GM19023 (cell line): ENCODE results near the gene HEMGN.
A peak's percentile ranks its signal among the peaks of the same experiment; 100 is the strongest.

Experiments used
- ATAC-seq: cut with Tn5 transposase; IDR thresholded peaks from one replicate; pipeline ENCODE4 v1.9.1; 2021; ENCODE audit warnings: mild to moderate bottlenecking, moderate library complexity; ENCODE audit not compliant: unreplicated experiment

HEMGN gene

DNA sequence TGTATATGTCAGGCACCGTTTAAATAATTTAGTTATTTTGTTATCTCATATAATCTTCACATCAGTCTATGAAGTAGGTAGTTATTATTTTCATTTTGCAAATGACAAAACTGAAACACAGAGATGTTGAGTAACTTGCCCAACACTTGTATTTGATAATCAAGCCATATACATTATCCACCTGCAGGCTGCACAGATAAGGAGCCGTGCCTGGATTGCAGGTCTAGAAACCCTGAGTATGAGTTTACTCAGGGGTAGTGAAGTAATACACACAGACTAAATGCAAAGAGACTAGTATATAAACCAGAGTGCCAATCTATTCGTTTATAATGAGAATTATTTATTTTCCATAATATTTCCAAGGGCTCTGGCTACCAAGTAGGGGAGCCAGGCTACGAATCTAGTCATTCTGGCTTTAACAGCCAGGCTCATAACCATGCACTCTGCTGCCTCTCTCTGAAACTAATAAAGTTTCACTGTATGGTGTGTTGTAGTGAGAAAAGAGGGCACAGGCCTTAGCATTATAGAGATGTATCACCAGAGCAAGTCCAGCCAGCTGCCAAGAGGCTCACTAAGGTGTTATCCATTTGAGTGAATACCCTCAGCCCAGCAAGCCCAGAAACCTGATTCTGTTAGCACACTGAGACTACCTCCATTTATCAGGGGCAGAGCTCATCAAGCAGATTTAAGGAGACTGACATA is 4.5 kb downstream of the HEMGN start:
- ATAC-seq: no peak

DNA sequence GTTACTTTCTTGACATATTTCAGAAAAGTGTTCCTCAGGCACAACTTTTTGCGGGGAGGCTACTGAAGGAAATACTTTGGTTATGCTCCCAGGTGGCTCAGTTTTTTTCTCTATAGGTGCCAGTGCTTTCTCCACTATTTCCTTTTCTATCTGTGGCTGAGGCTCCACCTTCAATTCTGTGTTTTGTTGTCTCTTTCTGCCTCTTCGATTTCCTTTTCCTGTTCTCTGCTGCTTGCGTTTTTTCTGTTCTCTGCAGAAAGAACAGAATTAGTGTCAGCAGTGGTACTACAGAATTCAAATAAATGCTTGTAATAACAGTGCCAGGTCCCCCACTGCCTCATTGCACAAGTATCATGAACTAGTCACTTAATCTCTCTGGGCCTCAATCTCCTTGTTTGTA is 7.0 kb downstream of the HEMGN start:
- no peak for ATAC-seq

DNA sequence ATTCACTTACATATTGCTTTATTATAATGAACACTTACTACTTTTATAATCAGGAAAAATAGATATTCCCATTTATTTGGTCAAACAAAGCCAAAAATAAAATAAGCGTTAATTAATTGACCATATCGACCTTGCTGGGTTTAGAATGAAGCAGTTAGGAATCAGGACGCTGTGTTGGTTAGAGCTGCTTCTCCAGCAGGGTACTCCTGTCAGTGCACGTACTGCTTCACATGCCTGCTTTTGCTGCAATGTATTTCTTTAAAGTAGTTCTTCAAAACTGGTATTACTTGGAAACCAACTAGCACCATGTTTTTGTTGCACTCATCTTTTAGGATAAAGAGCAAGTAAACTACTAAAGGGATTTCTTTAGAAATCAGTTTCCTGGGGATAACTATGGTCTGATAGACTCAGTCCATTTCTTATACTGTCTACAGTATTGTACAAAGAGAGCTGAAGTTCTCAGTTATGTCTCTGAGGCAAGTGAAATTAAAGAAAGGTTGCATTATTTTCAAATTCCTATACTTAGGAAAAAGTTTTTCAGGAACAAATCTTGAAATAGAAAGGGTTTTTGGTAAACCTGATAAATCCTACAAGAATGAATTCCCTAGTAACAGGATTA is 8.9 kb downstream of the HEMGN start:
- no peak for ATAC-seq

DNA sequence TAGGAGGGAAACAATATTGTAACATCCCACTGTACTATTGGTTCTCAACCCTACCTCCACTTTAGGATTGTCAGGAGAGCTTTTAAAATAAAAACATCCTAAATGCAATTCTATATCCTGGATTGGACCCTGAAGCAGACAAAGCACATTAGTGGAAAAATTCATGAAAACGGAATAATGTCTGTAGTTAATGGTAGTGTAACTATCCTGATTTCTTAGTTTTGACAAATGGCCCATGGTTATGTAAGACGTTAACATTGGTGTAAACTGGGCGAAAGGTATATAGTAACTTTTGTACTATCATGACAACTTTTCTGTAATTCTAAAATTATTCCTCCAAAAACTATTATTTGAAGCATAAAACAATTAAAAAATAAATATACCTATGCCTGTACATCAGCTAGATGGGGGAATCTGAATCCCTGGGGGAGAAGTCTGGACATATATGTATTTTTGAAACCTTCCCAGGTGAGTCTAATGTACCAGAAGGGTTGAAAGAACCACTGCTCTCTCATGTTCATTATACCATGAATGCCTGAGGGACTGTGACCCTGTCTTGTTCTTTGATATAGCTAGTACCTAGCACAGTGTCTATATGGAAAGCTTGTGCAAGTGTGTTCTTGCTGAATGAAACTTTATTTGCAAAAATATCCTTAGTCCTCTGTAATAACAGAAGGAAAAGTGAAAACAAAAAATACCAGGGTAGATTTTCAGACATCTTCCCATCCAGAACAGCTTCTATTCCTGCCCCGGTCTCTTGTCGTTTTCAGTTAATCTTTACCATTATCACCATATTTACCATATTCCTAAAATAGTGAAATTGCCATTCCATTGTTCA is 12.3 kb downstream of the HEMGN start:
- no peak for ATAC-seq

DNA sequence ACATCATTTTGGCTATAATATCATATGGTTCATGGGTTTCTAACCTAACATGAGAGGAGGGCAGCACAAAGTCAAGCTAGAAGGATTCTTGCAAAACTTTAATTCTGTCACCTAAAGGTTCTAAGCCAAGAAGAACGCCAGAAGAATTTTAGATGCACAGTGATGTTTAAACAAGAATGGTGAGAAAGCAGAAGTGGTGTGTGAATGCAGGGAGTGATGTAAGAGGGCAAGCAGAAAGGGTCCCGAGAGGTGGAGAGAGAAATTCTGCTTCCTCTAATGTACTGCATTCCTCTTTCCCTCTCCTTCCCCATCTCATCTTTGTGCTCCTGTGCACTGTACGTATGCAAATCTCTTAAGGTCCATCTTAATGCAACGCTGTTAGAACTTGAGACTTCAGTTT is 13.6 kb downstream of the HEMGN start:
- ATAC-seq: no peak

DNA sequence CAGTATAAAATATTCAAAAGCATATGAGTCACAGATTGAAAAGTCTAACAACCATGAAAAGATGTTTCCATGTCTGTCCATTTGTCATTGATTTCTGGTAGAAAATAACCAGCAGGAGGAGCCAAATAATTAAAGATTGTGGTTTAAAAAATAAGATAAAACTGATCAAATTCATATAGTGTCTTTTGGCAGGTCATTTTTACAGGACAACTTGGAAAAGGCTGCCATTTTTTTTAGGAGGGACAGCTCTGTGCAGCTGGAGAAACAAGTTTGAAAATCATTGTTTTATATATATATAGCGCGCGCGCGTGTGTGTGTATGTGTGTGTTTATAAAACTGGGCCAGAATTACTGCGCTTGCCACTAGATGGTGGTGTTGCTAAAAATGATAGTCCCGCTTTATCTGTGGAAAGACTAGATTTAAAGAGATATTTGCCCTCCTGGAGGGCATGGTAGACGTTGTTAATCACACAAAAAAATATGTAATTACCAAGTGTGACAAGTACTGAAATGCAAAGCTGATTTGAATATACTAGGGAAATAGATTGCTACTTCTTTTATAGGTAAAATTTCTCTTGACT is 14.4 kb downstream of the HEMGN start:
- no peak for ATAC-seq

DNA sequence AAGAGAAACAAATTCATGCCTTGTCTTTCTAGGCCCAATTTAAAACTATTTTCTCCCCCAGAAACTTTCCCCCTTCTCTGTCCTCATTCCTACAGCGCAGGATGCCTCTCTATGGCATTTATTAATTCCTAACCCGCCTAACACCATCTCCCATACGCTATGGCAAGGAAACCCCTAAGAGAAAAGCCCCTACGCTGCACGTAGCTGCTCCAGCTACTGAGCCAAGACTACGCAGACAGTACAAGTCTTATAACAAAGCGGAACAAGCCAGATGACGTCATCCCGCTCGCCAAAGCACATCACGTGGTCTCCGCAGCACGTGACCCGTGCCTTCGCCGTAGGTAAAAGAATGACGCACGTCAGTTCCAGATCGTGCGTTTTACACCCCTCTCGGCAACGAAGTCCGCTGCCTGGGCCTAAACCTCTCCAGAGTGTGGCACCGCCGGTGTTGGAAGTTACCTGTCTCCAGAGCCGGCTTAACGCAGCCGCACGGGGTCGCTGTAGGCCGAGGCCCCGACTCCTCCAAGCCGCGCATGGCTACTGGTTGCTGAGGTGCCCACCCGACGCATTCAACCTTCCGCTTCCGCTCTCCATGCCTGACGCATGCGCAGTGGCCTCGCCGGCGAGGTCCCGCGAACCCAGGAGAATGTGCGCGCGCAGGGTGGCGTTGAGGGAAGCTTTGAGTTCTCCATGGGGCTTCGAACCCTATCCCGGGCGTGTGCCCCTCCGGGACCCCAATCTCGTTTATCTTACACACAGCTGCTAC is 15.8 kb downstream of the HEMGN start, which contains the start of gene TRMO:
TSS of gene TRMO (minus strand) at position 542 of the 766 bp plus-strand sequence. CDS start at position 535, 7 bp downstream.
- ATAC-seq: peak; percentile 89

DNA sequence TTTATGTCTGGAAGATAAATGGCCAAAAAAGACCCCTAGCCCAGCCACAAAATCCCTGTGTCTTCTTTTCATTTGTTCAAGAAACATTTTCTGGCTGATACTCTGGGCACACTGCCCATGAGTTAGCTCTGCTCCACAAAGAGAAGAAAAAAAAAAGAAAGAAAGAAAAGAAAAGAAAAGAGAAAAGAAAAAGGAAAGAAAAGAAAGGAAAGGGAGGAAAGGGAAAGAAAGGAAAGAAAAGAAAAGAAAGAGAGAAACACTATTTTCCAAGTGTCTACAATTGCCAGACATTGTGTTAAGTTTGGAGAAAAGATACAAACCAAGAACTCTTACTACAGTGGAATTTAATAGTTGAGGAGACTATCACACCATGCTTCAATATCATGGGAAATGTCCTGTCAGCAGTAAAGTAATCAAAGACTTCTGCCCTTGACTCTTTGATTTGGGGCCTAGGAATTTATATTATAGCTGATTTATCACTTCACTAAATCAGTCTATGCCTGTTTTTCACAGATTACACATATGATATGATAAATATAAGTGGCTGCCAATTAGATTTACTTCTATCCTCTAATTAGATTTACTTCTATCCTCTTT is 18.7 kb downstream of the HEMGN start:
- no peak for ATAC-seq

DNA sequence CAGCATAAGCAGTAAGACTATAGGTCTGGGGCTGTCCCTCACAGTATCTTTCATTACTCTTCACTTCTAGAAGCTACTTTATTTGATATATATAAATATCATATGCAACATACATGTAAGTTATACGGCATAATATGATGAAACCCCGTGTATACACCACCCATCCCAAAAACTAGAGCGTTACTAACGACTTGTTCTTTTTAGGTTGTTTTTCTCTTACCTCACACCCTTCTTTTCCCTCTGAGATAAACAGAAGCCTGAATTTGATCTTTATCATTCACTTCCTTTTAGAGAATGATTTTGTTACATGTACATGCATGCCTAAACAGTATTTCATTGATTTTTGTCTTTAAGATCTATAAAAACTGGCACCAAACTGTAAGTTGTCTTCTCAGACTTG is 19.4 kb downstream of the HEMGN start:
- no peak for ATAC-seq

DNA sequence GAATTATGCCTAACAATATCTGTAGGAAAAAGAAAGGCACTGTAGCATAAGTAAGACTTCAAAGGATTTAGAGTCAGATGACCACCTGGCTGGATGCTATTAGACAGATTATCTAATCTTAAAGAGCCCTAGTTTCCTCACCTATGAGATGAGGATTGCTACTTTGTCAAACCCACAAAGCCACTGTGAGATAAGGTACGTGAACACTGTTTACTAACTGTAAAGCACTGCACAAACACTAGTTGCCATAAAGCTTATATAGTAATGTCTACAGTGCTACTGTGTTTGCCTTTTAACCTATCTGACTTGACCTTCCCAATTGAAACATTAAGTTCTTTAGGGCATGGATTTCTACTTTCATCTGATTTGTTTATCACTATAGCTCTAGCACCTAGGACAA is 26.0 kb downstream of the HEMGN start:
- ATAC-seq: no peak

DNA sequence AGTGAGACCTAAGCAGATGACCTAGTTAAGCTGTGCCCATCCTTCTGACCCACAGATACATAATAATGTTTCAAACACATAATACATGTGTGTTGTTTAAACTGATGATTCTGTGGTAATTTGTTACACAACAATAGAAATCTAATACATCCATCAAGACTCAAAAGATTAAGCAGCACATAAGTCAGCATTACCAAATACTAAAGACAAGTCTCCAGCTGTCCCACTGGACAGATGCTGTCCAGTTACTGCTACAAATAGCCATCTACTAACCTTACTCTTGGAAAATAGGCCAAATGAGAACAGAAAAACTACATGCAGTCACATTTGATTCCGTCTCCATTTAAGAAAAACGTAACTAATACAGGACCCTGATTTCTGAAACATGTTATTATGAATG is 26.4 kb downstream of the HEMGN start:
- no peak for ATAC-seq

DNA sequence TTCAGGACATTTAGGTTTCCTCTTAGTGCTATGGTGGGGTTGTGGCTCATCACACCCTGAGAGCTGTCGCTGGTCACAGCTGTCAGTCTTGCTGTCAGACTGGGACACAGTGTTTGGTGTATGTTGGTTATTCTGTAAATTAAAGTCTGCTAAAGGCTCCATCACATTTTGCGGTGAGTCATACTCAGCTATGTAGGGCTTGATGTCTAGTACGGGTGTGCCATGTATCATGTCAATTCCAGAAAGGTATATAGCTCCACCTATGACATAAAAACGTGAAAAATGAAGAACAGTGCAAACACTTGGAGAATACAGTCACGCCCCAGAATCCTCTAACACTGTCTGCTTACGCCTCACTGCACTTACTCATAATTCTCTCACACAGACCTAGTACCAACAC is 27.6 kb downstream of the HEMGN start:
- no peak for ATAC-seq

DNA sequence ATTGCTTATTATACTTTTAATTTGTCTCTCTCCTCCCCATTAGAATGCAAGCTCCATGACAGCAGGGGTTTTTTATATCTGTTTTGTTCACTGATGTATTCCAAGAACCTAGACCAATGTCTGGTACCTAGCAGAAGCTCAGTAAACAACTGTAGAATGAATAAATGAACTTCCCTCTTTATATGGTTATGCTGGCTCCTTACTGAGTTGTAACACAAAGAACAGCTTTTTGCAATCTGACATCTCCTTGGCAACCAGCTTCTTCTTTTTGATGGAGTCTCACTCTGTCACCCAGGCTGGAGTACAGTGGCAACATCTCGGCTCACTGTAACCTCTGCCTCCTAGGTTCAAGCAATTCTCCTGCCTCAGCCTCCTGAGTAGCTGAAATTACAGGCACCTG is 29.3 kb downstream of the HEMGN start:
- ATAC-seq: no peak

DNA sequence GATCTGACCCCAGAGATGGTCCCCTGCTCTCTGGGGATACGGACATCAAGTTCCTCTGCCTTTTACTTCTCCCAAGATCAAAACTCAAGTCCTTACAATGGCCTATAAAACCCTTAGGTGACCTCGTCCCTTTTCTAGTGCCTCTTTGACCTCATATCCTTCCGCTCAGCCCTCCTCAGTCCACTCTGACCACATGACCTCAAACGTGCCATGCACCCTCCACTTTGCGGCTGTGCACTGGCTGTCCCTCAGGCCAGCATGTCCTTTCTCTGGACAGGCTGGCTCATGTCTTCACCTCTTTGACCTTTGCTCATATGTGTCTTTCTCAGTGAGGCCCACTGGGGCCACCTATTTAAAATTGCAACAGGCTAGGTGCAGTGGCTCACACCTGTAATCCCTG is 30.3 kb downstream of the HEMGN start:
- ATAC-seq: no peak

DNA sequence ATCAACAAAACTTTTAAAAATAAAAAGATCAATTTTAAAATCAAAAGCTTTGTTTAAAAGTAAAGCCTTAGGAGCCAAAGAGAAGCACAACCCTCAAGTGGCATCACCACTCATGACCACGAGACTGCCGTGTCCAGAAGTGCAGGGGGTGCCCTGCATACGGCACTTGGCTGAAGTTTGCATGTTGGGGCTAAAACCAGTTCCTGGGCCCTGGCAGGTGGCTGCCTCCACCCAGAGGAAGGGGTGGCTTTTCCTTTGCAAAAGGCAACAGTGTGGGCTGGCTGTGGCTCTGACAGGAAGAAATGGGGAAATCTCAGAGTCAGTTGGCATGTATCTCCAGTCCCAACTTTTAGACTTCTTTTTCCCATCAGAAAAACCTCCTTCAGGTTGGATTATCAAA is 30.9 kb downstream of the HEMGN start:
- no peak for ATAC-seq

DNA sequence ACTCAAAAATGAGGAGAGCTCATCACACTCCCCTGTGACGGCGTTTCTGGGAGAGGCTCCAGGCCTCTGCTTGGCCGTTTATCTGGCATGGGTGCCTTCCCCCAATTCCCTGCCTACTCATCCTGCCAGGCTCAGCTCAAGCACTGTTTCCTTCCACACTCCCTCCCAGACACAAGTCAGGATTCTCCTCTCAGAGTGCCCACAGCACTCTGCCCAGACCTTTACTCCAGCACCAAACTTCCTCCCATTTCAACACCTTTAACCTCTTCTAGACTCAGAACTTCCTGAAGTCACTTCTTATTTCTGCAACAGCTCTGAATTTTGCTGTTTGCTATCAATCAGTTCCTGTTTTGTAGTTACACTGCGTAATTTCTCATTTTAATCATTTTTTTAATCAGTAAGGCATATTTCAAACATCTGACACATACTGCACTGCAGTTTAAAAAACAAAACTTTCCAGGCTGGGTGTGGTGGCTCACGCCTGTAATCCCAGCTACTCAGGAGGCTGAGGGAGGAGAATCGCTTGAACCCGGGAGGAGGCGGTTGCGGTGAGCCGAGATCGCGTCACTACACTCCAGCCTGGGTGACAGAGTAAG is 31.6 kb downstream of the HEMGN start:
- no peak for ATAC-seq

DNA sequence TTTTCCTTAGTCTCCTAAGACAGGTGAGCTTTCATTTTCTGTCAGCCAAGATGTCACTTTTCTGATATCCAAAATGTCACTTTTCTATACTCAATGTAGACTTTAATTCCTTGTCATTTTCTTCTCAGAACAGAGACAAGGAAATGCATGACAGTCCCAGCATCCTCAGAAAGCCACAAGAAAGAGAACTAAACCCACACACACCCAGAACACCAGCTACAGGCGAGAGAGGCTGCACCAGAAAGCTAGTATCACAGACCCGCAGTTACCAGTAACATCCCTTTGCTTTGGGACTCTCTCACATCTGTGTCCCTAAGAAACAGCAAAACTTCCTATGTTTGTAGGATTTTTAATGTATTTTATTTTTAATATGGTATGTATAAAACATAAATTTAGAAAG is 32.7 kb downstream of the HEMGN start:
- no peak for ATAC-seq

DNA sequence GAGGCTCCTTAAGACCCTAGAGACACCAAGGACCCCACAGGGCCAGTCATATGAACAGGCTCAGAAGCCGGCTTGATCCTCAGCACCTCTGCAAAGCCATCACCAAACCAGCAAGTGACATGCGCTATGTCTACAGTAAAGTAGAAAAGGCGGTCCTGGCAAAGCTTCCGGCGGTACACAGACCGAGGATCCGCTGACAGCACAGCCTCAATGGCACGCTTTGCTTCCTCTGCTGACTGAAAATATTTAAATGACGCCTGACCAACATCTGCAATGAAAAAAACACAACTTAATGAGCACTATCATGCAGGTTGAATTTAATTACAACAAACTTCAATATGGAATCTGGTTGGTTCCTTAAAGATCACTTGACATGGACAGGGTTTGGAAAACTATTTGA is 33.2 kb downstream of the HEMGN start:
- no peak for ATAC-seq

DNA sequence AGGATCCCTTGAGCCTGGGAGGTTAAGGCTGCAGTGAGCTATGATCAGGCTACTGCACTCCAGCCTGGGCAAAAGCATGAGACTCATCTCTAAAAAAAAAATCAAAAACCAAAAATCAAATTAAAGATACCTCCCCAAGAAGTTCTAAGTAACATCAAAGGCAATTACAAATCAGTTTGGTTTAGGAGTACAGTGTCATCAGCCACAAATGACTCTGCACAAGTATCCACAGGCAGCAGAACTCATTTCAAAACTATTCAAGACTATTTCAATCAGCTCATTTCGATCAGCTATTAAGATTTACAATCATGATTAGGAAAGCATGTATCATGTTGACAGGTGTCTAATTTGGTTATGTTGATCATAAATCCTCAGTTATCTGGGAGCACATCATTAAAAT is 34.8 kb downstream of the HEMGN start:
- no peak for ATAC-seq
